Measurements from ENCODE around the gene CIT.

- TF ChIP-seq POLR2A (IDR thresholded peaks at IDR 0.05; ENCODE audit: low read depth, low read length), result no peak
- TF ChIP-seq POLR2AphosphoS5 (IDR thresholded peaks at IDR 0.05; ENCODE audit: insufficient read depth, low read depth, low read length), result no peak
- no peak for TF ChIP-seq CTCF (IDR thresholded peaks at IDR 0.05; ENCODE audit: extremely low read depth in 1 of 2, insufficient read depth in 1 of 2, low read depth in 1 of 2, low read length in 2 of 2)
- TF ChIP-seq FOS (IDR thresholded peaks at IDR 0.05; ENCODE audit: borderline replicate concordance, insufficient read depth, low read length), result no peak
- TF ChIP-seq MAX (IDR thresholded peaks at IDR 0.05; ENCODE audit: insufficient read depth, insufficient read length), result no peak
- no peak for TF ChIP-seq EZH2 (IDR thresholded peaks at IDR 0.05; ENCODE audit: borderline replicate concordance, low read depth, low read length, severe bottlenecking)
- TF ChIP-seq JUN (IDR thresholded peaks at IDR 0.05; ENCODE audit: borderline replicate concordance, insufficient read depth, insufficient read length, low read depth), result no peak
- no peak for TF ChIP-seq GATA2 (IDR thresholded peaks at IDR 0.05; ENCODE audit: insufficient read depth, insufficient read length, low read depth, low read length)
These were observed 201.1 kb downstream of the CIT start for GRCh38 chr12:119676022-119676421.
